Measurements from ENCODE around the gene GPR15. TPM values are rescaled to one million over a fixed set of nuclear protein-coding genes. Genes with fewer than 3 reads are reported as not detected.

Gene GPR15
- polyA plus RNA-seq, 1 donor from 2014 or later: not detected

DNA sequence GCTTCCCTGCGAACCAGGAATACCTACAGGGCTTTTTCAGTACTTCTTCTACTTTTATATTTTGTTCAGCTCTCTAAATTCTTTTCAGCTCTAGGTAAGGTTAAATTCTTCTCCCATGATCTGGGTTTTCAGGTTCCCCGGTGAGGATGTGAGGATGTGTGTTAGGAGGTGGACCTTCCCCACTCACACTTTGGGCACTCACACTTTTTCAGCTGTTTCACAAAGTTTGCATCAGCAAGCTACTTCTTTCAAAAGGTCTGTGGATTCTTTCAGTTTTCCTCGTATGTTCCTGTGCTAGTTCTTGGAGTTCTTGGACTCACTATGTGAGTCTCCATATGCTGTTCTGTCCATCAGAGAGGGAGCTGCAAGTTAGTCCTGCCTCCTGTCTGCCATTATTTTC is 48.2 kb upstream of the GPR15 start:
- Histone ChIP-seq H3K36me3 (ENCODE audit: insufficient read depth, low read length) (no peaks in the 10 kb centered on the region), H3K79me2 (replicated peaks; ENCODE audit: insufficient read depth, low read length) (no peaks in the 10 kb centered on the region), H3K27ac (ENCODE audit: low read length) (no peak overlapping the region), H3K9ac (ENCODE audit: low read length) (no peak overlapping the region), H3K9me3 (ENCODE audit: low read length) (no peaks in the 10 kb centered on the region), H4K20me1 (ENCODE audit: insufficient read depth) (no peaks in the 10 kb centered on the region), H3K9me2 (ENCODE audit: insufficient read depth, low read length) (no peaks in the 10 kb centered on the region), H3K4me3 (ENCODE audit: low read length) (no peak overlapping the region), H3K4me2 (ENCODE audit: low read length) (no peak overlapping the region), H2AFZ (ENCODE audit: low read depth, low read length) (no peak overlapping the region), H3F3A (ENCODE audit: insufficient read depth, low read length, poor library complexity, severe bottlenecking) (no peaks in the 10 kb centered on the region), H3K27me3 (ENCODE audit: insufficient read depth, low read depth, low read length) (no peaks in the 10 kb centered on the region)
- no peak for TF ChIP-seq POLR2AphosphoS5 (IDR thresholded peaks at IDR 0.05)
- TF ChIP-seq, protein P1, sequence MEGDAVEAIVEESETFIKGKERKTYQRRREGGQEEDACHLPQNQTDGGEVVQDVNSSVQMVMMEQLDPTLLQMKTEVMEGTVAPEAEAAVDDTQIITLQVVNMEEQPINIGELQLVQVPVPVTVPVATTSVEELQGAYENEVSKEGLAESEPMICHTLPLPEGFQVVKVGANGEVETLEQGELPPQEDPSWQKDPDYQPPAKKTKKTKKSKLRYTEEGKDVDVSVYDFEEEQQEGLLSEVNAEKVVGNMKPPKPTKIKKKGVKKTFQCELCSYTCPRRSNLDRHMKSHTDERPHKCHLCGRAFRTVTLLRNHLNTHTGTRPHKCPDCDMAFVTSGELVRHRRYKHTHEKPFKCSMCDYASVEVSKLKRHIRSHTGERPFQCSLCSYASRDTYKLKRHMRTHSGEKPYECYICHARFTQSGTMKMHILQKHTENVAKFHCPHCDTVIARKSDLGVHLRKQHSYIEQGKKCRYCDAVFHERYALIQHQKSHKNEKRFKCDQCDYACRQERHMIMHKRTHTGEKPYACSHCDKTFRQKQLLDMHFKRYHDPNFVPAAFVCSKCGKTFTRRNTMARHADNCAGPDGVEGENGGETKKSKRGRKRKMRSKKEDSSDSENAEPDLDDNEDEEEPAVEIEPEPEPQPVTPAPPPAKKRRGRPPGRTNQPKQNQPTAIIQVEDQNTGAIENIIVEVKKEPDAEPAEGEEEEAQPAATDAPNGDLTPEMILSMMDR (IDR thresholded peaks at IDR 0.05; ENCODE audit: poor library complexity, severe bottlenecking): no peak
- no peak for TF ChIP-seq MXI1 (conservative IDR thresholded peaks at IDR 0.05; ENCODE audit: poor library complexity, severe bottlenecking)

DNA sequence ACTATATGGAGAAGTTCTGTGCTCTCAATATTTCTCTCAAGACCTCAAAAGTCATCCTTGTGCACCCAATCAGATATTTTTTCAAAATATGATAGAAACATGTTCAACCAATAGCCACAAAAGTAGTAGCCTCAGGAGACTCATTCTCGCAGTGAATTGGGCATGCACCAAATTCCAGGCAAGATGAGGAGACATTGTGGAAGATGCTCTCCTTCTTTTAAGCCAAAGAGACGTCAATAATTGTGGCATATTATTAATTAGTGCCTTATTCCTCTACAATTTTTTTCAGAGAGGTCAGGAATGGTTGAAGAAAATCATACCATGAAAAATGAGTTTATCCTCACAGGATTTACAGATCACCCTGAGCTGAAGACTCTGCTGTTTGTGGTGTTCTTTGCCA is 34.4 kb upstream of the GPR15 start, which contains the start of gene OR5K2:
Gene OR5K2, plus strand, starts transcription at position 301 of the 400 bp plus-strand sequence. Its CDS starts 0 bp downstream, at position 301.
- no peak within 1 kb of the TSS for H3K4me3 ChIP-seq (ENCODE audit: low read length)
- no peaks in the 10 kb centered on the region for H3K27me3 ChIP-seq (ENCODE audit: insufficient read depth, low read depth, low read length)
- no peak for TF ChIP-seq TAF1 (IDR thresholded peaks at IDR 0.05; ENCODE audit: low read depth)
- TF ChIP-seq, protein P2, sequence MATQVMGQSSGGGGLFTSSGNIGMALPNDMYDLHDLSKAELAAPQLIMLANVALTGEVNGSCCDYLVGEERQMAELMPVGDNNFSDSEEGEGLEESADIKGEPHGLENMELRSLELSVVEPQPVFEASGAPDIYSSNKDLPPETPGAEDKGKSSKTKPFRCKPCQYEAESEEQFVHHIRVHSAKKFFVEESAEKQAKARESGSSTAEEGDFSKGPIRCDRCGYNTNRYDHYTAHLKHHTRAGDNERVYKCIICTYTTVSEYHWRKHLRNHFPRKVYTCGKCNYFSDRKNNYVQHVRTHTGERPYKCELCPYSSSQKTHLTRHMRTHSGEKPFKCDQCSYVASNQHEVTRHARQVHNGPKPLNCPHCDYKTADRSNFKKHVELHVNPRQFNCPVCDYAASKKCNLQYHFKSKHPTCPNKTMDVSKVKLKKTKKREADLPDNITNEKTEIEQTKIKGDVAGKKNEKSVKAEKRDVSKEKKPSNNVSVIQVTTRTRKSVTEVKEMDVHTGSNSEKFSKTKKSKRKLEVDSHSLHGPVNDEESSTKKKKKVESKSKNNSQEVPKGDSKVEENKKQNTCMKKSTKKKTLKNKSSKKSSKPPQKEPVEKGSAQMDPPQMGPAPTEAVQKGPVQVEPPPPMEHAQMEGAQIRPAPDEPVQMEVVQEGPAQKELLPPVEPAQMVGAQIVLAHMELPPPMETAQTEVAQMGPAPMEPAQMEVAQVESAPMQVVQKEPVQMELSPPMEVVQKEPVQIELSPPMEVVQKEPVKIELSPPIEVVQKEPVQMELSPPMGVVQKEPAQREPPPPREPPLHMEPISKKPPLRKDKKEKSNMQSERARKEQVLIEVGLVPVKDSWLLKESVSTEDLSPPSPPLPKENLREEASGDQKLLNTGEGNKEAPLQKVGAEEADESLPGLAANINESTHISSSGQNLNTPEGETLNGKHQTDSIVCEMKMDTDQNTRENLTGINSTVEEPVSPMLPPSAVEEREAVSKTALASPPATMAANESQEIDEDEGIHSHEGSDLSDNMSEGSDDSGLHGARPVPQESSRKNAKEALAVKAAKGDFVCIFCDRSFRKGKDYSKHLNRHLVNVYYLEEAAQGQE (IDR thresholded peaks at IDR 0.05; ENCODE audit: borderline replicate concordance): no peak
- no peak for TF ChIP-seq EZH2 (IDR thresholded peaks at IDR 0.05; ENCODE audit: borderline replicate concordance, insufficient read depth, low read length, poor library complexity, severe bottlenecking)
- TF ChIP-seq RAD21 (conservative IDR thresholded peaks at IDR 0.05): no peak
- TF ChIP-seq POLR2AphosphoS5 (IDR thresholded peaks at IDR 0.05): no peak
- TF ChIP-seq, protein P1 (IDR thresholded peaks at IDR 0.05; ENCODE audit: poor library complexity, severe bottlenecking): no peak
- no peak for TF ChIP-seq MXI1 (conservative IDR thresholded peaks at IDR 0.05; ENCODE audit: poor library complexity, severe bottlenecking)
- TF ChIP-seq EP300 (conservative IDR thresholded peaks at IDR 0.05; ENCODE audit: poor library complexity, severe bottlenecking): no peak
- TF ChIP-seq SMC3 (conservative IDR thresholded peaks at IDR 0.05; ENCODE audit: poor library complexity): no peak
- H3K27ac ChIP-seq (ENCODE audit: low read length): no peak within 1 kb of the TSS
- no peaks in the 10 kb centered on the region for H3F3A ChIP-seq (ENCODE audit: insufficient read depth, low read length, poor library complexity, severe bottlenecking)
- no peaks in the 10 kb centered on the region for H3K36me3 ChIP-seq (ENCODE audit: insufficient read depth, low read length)
- H3K9ac ChIP-seq (ENCODE audit: low read length): no peak within 1 kb of the TSS
- H3K79me2 ChIP-seq (replicated peaks; ENCODE audit: insufficient read depth, low read length): no peaks in the 10 kb centered on the region
- no peaks in the 10 kb centered on the region for H3K9me2 ChIP-seq (ENCODE audit: insufficient read depth, low read length)
- no peak within 1 kb of the TSS for H3K4me2 ChIP-seq (ENCODE audit: low read length)
- H2AFZ ChIP-seq (ENCODE audit: low read depth, low read length): no peak within 1 kb of the TSS
- no peaks in the 10 kb centered on the region for H4K20me1 ChIP-seq (ENCODE audit: insufficient read depth)
- H3K9me3 ChIP-seq (ENCODE audit: low read length): no peaks in the 10 kb centered on the region
